Neural cell (in vitro differentiated cells): ENCODE data around the gene GLS. TPM values are rescaled to one million over a fixed set of nuclear protein-coding genes. Genes with fewer than 3 reads are reported as not detected.

Experiments used
- H2AFZ ChIP-seq: fragments of 200-600, 300-800 bp; sonication (generic), shearing (Covaris generic); 2 replicates; pipeline ENCODE4 v1.6.0; 2014; ENCODE audit warnings: low read depth, mild to moderate bottlenecking, antibody characterized with exemption, low read length, moderate library complexity
- H3F3A ChIP-seq: fragments of 200-600 bp; shearing (Covaris generic); 2 replicates; pipeline ENCODE4 v1.6.1; 2016; ENCODE audit warnings: mild to moderate bottlenecking, moderate library complexity, mixed read lengths, antibody characterized with exemption, low read length; ENCODE audit not compliant: insufficient read depth, poor library complexity, severe bottlenecking
- H3K27ac ChIP-seq: fragments of 200-600, 300-800 bp; sonication (generic), shearing (Covaris generic); 2 replicates; pipeline ENCODE4 v1.5.1; 2014; ENCODE audit warnings: mild to moderate bottlenecking, low read length, moderate library complexity
- H3K27me3 ChIP-seq: fragments of 300-800, 200-600 bp; sonication (generic), shearing (Covaris generic); 2 replicates; pipeline ENCODE4 v1.6.0; 2014; ENCODE audit warnings: mild to moderate bottlenecking, low read depth, low read length, moderate library complexity; ENCODE audit not compliant: insufficient read depth
- H3K36me3 ChIP-seq: fragments of 300-800, 200-600 bp; sonication (generic), shearing (Covaris generic); 2 replicates; pipeline ENCODE4 v1.5.1; 2014; ENCODE audit warnings: mild to moderate bottlenecking, antibody characterized with exemption, low read length, moderate library complexity; ENCODE audit not compliant: insufficient read depth
- H3K4me2 ChIP-seq: fragments of 300-800, 200-600 bp; sonication (generic), shearing (Covaris generic); 2 replicates; pipeline ENCODE4 v1.6.0; 2014; ENCODE audit warnings: mild to moderate bottlenecking, low read length
- H3K4me3 ChIP-seq: fragments of 300-800, 200-600 bp; sonication (generic), shearing (Covaris generic); 2 replicates; pipeline ENCODE4 v1.5.1; 2014; ENCODE audit warnings: mild to moderate bottlenecking, low read length, moderate library complexity
- H3K79me2 ChIP-seq: fragments of 200-600 bp; shearing (Covaris generic); replicated peaks from 2 replicates; pipeline ENCODE4 v1.6.0; 2014; ENCODE audit warnings: mild to moderate bottlenecking, low read length, moderate library complexity; ENCODE audit not compliant: insufficient read depth
- H3K9ac ChIP-seq: fragments of 300-800, 200-600 bp; sonication (generic), shearing (Covaris generic); 2 replicates; pipeline ENCODE4 v1.6.1; 2016; ENCODE audit warnings: mild to moderate bottlenecking, low read length, mixed read lengths
- H3K9me2 ChIP-seq: fragments of 200-600 bp; shearing (Covaris generic); 2 replicates; pipeline ENCODE4 v1.6.1; 2016; ENCODE audit warnings: mild to moderate bottlenecking, low read length, mixed read lengths; ENCODE audit not compliant: insufficient read depth
- H3K9me3 ChIP-seq: fragments of 200-600, 300-800 bp; sonication (generic), shearing (Covaris generic); 2 replicates; pipeline ENCODE4 v1.6.1; 2016; ENCODE audit warnings: mild to moderate bottlenecking, mixed run types, low read length, moderate library complexity, mixed read lengths
- H4K20me1 ChIP-seq: fragments of 200-600 bp; shearing (Covaris generic); 2 replicates; pipeline ENCODE4 v1.6.1; 2016; ENCODE audit warnings: mild to moderate bottlenecking, mixed run types; ENCODE audit not compliant: insufficient read depth
- EP300 ChIP-seq: fragments of 450-650 bp; conservative IDR thresholded peaks from 2 replicates; pipeline ENCODE4 v1.6.1; 2014; ENCODE audit warnings: antibody characterized with exemption, mild to moderate bottlenecking, moderate library complexity; ENCODE audit not compliant: poor library complexity, severe bottlenecking
- EZH2 ChIP-seq: fragments of 200-600, 300-800 bp; shearing (Covaris generic), sonication (generic); IDR thresholded peaks from 2 replicates; pipeline ENCODE4 v1.6.1; 2014; ENCODE audit warnings: antibody characterized with exemption, low read length, borderline replicate concordance, mild to moderate bottlenecking; ENCODE audit not compliant: insufficient read depth, poor library complexity, severe bottlenecking
- MXI1 ChIP-seq: fragments of 450-650 bp; conservative IDR thresholded peaks from 2 replicates; pipeline ENCODE4 v1.6.1; 2014; ENCODE audit warnings: antibody characterized with exemption, mild to moderate bottlenecking; ENCODE audit not compliant: poor library complexity, severe bottlenecking
- POLR2AphosphoS5 ChIP-seq: IDR thresholded peaks from 2 replicates; pipeline ENCODE4 v1.6.1; 2012
- RAD21 ChIP-seq: fragments of 450-650 bp; conservative IDR thresholded peaks from 2 replicates; pipeline ENCODE4 v1.6.1; 2014; ENCODE audit warnings: antibody characterized with exemption, mild to moderate bottlenecking, moderate library complexity
- SMC3 ChIP-seq: fragments of 450-650 bp; conservative IDR thresholded peaks from 2 replicates; pipeline ENCODE4 v1.6.1; 2014; ENCODE audit warnings: antibody characterized with exemption, mild to moderate bottlenecking, moderate library complexity; ENCODE audit not compliant: poor library complexity
- TAF1 ChIP-seq: IDR thresholded peaks from 2 replicates; pipeline ENCODE4 v1.6.1; 2012; ENCODE audit warnings: low read depth
- polyA plus RNA-seq: library from polyadenylated mRNA; depleted of rRNA; stranded (reverse); fragments of >200 nt; gene quantifications from 2 replicates; pipeline ENCODE4 v1.2.3, GENCODE V29; 2014
- TF ChIP-seq, protein P1 (sequence below): IDR thresholded peaks from 2 replicates; pipeline ENCODE4 v1.6.1; 2012; ENCODE audit warnings: borderline replicate concordance
- TF ChIP-seq, protein P2 (sequence below): fragments of 450-650 bp; IDR thresholded peaks from 2 replicates; pipeline ENCODE4 v1.5.1; 2014; ENCODE audit warnings: antibody characterized with exemption, mild to moderate bottlenecking, moderate library complexity; ENCODE audit not compliant: poor library complexity, severe bottlenecking

Gene GLS
- polyA plus RNA-seq, 1 donor from 2014 or later, result 90.2 TPM

DNA sequence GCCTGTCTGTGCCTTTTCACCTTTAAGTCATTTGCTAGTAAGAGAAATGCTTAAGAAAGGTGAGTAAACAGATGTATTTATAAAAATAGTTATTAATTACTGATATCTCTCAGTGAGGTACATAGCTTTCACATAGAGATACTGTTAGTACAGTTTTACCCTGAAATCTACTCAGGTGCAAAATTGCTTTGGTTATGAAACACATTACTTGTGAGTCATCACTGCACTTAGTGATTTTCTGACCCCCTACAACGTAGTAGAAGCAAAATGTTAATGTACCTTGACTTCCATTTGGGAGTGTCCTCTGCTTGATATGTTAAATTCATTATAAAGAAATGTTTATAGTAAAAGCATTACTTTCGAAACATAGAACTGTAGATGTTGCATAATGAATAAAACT, 6.5 kb downstream of the GLS start:
- no peaks in the 10 kb centered on the region for H3K9me3 ChIP-seq
- H3K36me3 ChIP-seq, result no peaks in the 10 kb centered on the region
- H3K9me2 ChIP-seq, result no peaks in the 10 kb centered on the region
- TF ChIP-seq SMC3, result no peak
- no peak for TF ChIP-seq EZH2
- no peak for TF ChIP-seq EP300
- no peak for TF ChIP-seq POLR2AphosphoS5
- no peak for TF ChIP-seq RAD21
- TF ChIP-seq MXI1, result no peak
- TF ChIP-seq, protein P1, sequence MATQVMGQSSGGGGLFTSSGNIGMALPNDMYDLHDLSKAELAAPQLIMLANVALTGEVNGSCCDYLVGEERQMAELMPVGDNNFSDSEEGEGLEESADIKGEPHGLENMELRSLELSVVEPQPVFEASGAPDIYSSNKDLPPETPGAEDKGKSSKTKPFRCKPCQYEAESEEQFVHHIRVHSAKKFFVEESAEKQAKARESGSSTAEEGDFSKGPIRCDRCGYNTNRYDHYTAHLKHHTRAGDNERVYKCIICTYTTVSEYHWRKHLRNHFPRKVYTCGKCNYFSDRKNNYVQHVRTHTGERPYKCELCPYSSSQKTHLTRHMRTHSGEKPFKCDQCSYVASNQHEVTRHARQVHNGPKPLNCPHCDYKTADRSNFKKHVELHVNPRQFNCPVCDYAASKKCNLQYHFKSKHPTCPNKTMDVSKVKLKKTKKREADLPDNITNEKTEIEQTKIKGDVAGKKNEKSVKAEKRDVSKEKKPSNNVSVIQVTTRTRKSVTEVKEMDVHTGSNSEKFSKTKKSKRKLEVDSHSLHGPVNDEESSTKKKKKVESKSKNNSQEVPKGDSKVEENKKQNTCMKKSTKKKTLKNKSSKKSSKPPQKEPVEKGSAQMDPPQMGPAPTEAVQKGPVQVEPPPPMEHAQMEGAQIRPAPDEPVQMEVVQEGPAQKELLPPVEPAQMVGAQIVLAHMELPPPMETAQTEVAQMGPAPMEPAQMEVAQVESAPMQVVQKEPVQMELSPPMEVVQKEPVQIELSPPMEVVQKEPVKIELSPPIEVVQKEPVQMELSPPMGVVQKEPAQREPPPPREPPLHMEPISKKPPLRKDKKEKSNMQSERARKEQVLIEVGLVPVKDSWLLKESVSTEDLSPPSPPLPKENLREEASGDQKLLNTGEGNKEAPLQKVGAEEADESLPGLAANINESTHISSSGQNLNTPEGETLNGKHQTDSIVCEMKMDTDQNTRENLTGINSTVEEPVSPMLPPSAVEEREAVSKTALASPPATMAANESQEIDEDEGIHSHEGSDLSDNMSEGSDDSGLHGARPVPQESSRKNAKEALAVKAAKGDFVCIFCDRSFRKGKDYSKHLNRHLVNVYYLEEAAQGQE, result no peak
- TF ChIP-seq, protein P2, sequence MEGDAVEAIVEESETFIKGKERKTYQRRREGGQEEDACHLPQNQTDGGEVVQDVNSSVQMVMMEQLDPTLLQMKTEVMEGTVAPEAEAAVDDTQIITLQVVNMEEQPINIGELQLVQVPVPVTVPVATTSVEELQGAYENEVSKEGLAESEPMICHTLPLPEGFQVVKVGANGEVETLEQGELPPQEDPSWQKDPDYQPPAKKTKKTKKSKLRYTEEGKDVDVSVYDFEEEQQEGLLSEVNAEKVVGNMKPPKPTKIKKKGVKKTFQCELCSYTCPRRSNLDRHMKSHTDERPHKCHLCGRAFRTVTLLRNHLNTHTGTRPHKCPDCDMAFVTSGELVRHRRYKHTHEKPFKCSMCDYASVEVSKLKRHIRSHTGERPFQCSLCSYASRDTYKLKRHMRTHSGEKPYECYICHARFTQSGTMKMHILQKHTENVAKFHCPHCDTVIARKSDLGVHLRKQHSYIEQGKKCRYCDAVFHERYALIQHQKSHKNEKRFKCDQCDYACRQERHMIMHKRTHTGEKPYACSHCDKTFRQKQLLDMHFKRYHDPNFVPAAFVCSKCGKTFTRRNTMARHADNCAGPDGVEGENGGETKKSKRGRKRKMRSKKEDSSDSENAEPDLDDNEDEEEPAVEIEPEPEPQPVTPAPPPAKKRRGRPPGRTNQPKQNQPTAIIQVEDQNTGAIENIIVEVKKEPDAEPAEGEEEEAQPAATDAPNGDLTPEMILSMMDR, result no peak
- TF ChIP-seq TAF1, result no peak
- H3K79me2 ChIP-seq, result peaks cover 53% of the 10 kb centered on the region
- H3K9ac ChIP-seq, result no peak overlapping the region
- no peaks in the 10 kb centered on the region for H3F3A ChIP-seq
- H4K20me1 ChIP-seq, result no peaks in the 10 kb centered on the region
- H2AFZ ChIP-seq, result no peak overlapping the region
- no peak overlapping the region for H3K4me3 ChIP-seq
- H3K4me2 ChIP-seq, result no peak overlapping the region
- H3K27me3 ChIP-seq, result no peaks in the 10 kb centered on the region
- H3K27ac ChIP-seq, result no peak overlapping the region

DNA sequence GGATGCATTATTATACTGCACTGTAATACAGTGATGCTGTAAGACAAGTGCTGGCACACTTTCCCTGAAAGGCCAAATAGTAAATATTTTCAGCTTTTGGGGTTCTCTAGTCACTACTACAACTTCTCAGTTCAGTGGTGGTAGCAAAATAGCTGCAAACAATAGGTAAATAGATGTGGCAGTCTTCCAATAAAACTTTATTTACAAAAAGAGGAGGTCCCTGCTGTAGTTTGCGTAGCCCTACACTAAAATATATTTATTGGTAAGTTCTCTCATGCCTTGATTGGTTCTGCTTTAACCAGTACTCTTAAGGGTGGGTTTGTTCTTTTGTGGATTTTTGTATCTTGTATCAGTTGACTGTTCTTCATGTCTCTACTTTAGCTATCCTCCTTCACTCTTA, 7.8 kb downstream of the GLS start:
- no peak overlapping the region for H2AFZ ChIP-seq
- no peaks in the 10 kb centered on the region for H3K27me3 ChIP-seq
- no peaks in the 10 kb centered on the region for H3F3A ChIP-seq
- H3K27ac ChIP-seq, result no peak overlapping the region
- H3K9me3 ChIP-seq, result no peaks in the 10 kb centered on the region
- H4K20me1 ChIP-seq, result no peaks in the 10 kb centered on the region
- TF ChIP-seq, protein P2, result no peak
- TF ChIP-seq POLR2AphosphoS5 (no peak), EZH2 (no peak), RAD21 (no peak), TAF1 (no peak), MXI1 (no peak), EP300 (no peak), SMC3 (no peak)
- TF ChIP-seq, protein P1, result no peak
- no peak overlapping the region for H3K4me2 ChIP-seq
- no peaks in the 10 kb centered on the region for H3K36me3 ChIP-seq
- H3K79me2 ChIP-seq, result peaks cover 39% of the 10 kb centered on the region
- H3K9ac ChIP-seq, result no peak overlapping the region
- H3K4me3 ChIP-seq, result no peak overlapping the region
- no peaks in the 10 kb centered on the region for H3K9me2 ChIP-seq
